ENCODE results near the gene SELENOH.

Gene SELENOH

GRCh38 chr11:57786436-57786835 lies 45.1 kb downstream of the SELENOH start:
- no peak for DNase-seq

GRCh38 chr11:57787006-57787604 lies 45.8 kb downstream of the SELENOH start:
- DNase-seq: peak; percentile 32

- DNase-seq: peak; percentile 78
Measured at GRCh38 chr11:57787920-57788702, 46.8 kb downstream of the SELENOH start.

GRCh38 chr11:57788703-57789088 lies 47.4 kb downstream of the SELENOH start:
- DNase-seq: no peak

GRCh38 chr11:57791321-57792059 lies 50.2 kb downstream of the SELENOH start:
- DNase-seq: no peak

- DNase-seq: peak; percentile 97
Measured at GRCh38 chr11:57792060-57792541, 50.8 kb downstream of the SELENOH start.

- DNase-seq: peak; percentile 87
Measured at GRCh38 chr11:57792870-57793269, 51.6 kb downstream of the SELENOH start.

Measured in suppressor macrophage treated with lipopolysaccharide for 4 hours (primary cell).